Dermis blood vessel endothelial cell (primary cell): ENCODE results near the gene ITGA2. TPM values are rescaled to one million over a fixed set of nuclear protein-coding genes. Genes with fewer than 3 reads are reported as not detected.
"Not testable (repeated sequence)": the region's sequence is repeated elsewhere in the genome, so short reads cannot be mapped to it uniquely, and the experiment has no call there.

Experiments
- DNase-seq: peaks from one replicate; pipeline ENCODE4 v3.0.0; 2010
- total RNA-seq: library from RNA; depleted of rRNA; stranded (reverse); fragments of >200 nt; gene quantifications from 2 replicates; pipeline ENCODE4 v1.2.3, GENCODE V29; 2014

The ITGA2 gene
- total RNA-seq: 44.9 and 90.6 TPM in 2 replicates

DNA sequence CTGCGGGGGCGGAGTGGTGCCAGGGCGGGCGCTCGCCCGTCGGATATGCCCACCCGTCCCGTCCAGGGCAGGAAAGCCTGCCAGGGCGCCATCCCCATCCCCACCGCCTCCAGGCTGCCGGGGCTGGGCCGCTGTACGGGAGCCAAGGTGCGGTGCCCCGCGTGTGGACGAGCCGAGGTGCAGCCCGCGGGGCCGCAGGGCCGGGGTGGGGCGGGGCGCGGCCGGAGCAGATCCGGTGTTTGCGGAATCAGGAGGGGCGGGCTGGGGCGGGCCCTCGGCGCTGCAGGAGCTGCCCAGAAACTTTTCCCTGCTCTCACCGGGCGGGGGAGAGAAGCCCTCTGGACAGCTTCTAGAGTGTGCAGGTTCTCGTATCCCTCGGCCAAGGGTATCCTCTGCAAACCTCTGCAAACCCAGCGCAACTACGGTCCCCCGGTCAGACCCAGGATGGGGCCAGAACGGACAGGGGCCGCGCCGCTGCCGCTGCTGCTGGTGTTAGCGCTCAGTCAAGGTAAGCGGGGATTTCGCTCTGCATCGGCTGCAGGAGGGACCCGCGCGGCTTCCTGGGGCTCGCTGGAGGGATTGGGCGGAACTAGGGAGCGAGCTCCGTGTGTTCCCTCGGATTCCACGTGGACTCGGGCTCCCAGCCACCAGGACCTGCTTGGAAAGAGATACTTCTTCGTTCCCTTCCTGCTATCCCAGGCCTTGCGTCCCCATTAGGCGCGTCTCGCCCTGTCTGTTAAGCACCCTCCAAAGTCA lies at the start of gene ITGA2:
TSS of gene ITGA2 (plus strand) at position 328 of the 756 bp plus-strand sequence. CDS start at position 445, 117 bp downstream.
- peak; percentile 68 for DNase-seq

DNA sequence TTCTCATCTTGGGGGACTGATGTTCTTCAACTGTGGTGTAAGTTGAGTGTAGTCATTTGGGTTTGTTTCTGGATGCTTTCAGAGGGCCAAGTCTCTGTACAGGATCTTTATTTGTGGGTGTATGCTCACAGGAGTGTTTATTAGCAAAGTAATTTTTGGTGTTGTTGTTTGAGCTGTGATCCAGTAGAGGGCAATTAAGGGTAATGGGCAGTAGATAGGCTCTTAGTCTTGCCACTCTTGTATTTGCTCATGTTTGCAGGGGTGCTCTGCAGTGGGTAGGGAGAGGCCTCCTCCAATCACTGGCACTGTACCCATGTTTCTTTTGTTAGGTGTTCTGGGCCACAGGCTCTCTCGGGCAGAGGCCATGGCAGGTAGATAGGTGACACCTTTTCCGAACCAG lies 45.9 kb upstream of the ITGA2 start:
- DNase-seq: peak; percentile 48

DNA sequence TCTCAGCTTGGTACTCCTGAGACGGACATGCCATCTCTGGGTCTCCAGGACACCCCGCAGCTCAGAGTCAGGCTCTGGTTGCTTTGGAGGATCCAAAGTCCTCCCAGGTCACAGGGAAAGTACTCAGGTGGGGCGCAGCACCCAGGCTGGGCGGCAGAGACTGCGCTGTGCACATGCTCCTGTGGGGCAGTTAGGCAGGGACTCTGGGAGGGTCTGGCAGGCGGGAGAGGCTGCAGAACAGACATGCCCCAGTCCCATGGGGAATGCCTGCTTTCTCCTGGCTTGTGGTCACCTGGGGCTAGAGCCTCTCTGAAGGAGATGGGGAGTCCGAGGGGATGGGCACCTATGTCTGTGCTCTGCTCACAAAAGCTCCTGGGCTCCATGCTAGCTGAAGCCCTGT lies 45.3 kb upstream of the ITGA2 start:
- DNase-seq: no peak

DNA sequence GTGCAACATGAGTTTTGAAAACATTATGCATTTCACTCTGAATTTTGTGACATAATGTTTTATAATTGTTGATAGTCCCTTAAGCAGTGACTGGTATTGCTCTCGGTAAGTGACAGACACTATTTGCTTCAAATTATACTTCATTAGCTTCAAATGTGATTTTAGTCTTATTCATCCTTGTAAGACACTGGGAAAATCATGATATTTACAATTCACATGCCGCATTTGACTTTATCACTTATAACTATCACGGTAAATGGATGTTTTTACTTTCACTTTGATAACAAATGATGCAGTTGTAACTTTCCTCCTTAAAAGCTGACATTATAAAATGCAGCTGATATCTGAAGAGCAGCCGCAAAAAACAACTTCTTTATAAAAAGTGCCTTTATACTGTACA lies 44.1 kb upstream of the ITGA2 start:
- DNase-seq: no peak

DNA sequence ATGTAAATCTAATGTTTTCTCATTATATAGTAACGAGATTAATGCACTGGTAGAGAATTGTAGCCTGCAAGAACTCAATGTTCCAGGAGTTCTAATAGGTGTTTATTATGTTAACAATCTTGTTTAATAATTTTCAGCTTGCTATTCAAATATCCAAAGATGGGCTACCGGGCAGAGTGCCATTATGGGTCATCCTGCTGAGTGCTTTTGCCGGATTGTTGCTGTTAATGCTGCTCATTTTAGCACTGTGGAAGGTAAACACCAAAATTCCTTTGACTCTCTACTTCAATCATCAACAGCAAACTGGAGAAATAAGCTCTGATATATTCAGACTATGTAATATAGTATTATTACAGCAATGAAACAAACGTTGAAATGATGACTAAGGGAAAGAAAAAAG lies 41.9 kb upstream of the ITGA2 start:
- peak; percentile 39 for DNase-seq

DNA sequence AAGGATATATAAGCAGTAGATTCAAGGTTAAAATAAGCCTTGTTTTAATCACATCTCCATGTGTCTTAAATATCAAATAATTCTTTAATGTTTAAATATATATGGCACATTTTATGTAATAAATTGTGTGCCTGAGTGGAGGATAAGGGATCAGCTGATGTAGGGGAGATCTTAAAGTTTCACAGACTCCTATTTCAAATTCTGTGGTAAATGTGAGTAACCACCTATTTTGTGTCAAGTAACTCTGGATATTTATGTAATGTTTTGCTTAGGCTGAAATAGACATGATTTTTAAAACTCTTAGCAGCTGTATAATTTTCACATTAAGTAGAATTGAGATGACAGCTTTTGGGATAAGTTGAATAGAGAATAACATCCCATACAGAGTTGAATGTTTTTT lies 41.3 kb upstream of the ITGA2 start:
- no peak for DNase-seq

DNA sequence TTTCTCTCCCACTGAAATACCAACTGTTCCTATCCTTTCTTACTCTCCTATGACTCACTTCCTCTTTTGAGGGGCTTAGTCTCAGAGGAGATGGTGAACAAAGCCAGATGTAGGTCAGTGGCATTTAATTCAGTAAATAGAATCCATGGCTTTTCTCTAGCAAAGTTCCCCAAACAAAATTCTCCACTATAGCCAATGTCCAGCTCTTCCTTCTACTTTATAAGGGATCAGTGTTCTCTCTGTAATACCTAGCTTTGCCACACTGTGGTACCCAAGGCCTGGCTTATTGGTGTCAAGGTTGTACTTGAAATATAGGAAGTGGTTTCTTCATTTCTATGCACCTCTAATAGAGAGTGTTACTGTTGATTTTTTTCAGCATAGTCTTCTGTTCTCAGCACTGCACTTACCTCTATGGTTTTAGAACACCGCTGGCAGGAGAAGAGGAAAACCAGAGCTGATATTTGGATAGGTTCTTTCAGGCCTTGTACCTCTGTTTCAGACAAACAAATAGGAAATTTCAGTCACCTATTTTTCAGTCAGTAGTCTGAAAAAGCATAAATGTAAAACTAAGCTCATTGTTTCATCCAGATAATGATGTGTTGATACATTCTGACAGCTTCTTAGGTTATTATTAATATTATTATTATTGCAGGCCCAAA lies 40.6 kb upstream of the ITGA2 start:
- DNase-seq: peak; percentile 92

DNA sequence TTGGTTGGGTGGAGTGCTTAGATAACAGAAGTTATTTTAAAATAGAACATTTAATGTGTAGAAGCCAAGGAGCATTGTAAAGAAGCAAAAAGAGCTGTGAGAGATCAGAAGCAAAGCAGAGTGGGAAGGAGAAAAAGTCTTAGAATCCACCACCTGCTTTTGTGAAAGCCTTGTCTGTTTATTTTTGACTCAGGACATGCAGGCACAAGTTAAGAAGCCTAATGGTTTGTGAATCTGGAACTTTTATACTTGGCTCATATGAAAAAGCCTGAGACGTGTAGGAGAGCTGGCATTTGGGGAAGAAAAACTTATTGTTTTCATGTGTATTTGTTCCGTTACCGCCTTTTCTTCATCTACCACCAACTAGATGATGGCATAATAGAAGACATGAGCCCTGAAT lies 38.5 kb upstream of the ITGA2 start:
- DNase-seq: no peak

DNA sequence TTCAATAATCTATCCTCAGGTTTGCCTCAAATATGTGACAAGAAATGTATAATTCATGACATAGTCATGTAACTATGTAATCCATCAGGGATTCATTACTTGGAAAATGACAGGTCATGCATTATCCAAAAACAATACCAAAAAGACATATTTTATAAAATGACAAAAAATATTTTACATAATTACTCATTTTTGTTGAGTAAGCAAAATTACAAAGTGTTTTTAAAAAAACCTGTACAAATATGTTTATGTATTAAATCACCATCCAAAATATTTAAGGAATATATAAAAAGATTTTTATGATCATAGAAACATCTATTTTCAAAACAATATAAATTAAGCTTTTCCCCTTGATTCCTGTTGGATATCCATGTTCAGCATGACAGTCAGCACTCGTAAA lies 36.7 kb upstream of the ITGA2 start:
- no peak for DNase-seq

DNA sequence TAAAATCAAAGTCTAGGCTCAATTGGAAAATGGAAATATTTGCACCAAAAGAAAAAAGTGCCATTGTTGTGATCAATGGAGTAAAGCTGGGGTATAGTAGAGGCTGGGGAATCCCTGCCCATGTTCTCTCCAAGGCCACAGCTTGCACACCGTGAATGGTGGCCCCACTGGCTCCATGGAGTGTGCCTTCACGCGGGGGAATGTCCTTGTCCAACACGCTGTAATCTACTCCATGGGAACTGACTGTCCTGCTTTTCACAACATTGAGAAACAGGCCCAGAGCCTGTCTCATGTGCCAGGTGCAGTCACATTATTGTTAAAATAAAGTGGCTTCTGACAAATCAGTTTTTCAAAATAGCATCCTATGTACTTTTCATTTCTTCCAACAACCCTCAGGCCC lies 33.1 kb upstream of the ITGA2 start:
- no peak for DNase-seq

DNA sequence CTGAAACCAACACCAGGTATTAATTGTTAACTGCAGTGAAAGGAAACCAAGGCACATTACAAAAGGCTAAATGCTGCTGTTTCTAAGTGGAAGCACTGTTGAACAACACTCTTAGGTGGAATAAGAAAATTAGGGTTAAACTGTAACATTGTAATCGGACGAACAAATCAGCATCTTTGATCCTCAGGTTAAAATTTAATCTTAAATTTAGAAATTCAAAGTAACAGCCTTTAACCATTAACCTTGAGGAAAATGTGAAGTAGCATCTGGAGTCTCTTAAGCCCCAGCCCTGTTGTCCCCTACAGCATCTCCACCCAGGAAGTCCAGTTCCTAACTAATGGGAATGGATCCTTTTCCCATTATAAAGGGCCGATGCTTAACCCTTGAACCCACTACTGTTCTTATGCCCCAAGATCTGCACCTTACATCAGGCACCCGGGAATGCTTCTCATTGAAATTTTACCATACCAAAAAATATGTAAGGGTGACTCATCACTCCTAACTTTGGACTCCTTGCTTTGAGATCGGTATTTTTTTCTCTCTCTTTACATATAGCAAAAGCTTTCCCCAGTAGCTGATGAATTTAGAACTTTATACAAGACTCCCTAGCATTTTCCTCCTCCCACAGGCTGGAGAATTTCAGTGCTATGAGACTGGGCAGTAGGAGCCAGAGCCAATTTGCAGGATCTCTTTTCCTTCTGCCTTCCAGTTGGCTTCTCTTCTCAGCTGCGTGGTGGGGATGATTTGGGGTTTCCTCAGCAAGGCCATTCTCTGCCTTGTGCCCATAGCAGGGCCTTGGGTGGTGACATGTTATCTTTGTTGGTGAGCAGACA lies 32.0 kb upstream of the ITGA2 start:
- DNase-seq: no peak

DNA sequence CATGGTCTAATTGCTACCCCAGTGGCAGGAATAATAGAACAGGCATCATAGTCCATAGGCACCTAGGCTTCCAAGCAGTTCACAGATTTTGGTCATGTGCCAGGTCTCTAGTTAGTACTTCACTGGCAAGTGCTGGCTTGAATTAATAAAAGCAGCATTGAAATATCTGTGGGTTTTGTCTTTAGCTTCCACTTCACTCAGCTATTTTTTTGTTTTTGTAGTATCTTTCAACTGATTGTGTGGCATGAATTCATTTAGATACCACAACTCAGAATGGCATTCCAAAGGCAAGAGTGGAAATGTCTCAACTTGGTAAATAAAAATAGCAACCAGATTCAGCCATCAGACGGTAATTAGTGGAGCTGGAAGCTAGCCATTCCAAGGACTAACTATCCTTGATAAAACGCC lies 27.9 kb upstream of the ITGA2 start:
- DNase-seq: no peak

DNA sequence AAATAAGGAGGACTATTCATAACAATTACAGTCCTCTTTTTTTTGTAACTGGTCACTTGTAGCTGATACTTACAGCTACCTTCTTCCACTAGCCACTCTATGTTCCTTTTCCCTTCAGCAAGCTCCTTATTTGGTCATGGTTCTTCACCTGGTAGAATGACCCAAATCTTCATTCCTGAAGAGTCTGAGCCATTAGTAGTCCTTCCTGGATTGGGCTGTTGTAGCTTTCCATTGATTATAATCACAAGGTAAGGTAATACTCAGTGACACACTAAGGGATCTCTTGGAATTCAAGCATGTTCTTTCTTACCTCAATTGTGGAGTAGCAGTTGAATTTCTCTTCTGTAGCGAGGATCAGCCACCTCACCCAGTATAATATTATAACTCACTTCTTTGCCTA lies 25.5 kb upstream of the ITGA2 start:
- no peak for DNase-seq

DNA sequence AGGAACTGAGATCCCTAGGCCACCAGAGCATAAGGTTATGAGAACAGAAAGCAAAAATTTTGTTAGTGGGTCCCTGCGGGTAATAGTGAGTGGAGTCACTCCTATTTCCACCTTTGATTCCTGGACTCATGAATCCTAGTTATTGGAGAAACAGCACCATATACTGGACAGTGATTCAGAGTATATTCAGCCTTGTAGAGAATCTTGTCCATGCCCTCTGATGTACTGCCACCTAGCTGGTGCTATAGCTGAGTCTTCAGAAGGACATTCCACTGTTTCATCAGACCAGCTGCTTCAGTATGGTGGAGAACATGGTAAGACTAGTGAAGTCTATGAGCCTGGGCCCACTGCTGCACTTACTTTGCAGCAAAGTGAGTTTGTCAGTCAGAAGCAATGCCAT lies 25.0 kb upstream of the ITGA2 start:
- DNase-seq: no peak

DNA sequence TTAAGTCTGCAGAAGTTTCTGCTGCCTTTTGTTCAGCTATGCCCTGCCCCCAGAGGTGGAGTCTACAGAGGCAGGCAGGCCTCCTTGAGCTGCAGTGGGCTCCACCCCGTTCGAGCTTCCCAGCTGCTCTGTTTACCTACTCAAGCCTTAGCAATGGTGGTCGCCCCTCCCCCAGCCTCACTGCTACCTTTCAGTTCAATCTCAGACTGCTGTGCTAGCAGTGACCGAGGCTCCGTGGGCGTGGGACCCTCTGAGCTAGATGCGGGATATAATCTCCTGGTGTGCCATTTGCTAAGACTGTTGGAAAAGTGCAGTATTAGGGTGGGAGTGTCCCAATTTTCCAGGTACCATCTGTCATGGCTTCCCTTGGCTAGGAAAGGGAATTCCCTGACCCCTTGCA lies 13.0 kb upstream of the ITGA2 start:
- not testable (repeated sequence) for DNase-seq

DNA sequence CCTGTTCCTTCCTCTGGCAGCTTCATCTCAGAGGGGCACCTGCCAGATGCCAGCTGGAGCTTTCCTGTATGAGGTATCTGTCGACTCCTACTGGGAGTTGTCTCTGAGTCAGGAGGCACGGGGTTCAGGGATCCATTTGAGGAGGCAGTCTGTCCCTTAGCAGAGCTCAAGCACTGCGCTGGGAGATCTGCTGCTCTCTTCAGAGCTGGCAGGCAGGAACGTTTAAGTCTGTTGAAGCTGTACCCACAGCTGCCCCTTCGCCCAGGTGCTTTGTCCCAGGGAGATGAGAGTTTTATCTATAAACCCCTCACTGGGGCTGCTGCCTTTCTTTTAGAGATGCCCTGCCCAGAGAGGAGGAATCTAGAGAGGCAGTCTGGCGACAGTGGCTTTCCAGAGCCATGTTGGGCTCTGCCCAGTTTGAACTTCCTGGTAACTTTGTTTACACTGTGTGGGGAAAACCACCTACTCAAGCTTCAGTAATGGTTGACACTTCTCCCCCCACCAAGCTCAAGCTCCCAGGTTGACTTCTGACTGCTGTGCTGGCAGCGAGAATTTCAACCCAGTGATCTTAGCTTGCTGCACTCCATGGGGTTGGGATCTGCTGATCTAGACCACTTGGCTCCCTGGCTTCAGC lies 11.8 kb upstream of the ITGA2 start:
- DNase-seq: no peak

DNA sequence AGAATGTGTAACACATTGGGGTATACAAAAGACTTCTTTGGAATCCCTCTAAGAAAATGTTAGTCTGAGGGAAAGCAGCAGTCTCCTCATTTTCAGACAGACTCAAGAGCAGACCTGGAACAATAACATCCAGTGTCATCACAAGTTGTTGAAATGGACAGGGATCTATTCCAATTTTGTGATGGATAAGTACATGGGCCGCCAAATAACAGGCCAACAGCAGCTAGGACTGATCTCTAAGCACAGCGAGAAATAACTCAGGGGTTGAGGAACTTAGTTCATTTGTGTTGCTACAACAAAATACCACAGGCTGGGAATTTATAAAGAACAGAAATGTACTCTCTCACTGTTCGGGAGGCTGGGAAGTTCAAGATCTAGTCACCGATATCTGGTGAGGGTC lies 7.6 kb upstream of the ITGA2 start:
- no peak for DNase-seq

DNA sequence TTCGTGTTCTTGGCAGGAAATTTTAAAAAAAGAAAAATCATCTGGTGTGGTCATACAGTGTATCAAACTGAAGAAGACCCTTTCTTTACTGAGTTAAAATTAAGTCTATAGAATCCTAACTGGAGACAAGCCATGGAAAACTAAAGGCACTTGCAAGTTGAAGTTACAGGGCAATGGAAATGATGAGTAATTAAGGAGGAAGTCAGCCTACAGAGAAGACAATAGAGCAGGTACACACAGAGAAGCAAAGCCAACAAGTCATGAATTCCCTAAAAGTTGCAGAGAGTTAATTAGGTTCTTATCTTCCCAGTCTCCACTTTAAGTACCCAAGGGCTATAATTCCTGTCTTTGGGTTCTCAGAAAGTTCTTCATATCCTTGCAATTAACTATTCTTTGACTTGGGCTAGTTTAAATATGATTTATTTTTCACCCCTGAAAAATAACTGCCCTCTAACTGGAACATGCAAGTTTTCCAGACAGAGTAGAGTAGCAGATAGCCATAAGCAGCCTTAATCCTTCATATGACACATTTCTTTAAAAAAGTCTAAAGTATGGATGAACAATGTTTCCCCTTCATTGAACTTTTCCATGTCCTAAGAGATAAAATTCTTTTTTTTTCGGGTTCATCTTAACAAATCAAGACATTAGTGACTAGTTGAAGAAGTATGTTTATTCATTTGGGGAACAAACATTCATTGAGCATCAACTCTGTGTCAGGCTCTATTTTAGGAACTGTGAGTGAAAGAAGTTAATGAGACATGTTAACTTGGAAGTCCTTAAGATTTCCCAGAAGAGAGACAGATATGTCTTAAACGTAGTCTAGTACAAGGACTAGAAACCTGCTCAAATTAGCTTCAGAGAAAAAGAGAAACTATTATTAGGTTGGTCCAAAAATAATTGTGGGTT lies 5.2 kb upstream of the ITGA2 start:
- DNase-seq: peak; percentile 88

DNA sequence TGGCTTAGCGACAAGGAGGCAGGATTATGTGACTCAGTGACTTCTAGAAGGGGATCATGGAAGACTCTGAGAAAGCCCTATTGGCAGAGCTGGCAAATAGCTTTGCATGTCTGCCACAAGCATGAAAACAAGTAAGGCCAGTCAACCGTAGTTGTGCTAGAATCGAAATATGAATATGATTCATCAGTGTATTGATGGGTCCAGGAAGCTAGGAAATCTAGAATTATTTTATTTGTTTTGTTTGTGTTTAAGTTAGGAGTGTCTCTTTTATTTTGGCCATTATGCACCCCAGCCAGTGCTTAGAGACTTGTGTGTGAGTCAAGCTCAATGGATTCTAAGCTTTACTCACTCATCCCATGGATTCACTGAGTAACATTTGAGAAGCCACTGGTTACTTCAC lies 3.8 kb upstream of the ITGA2 start:
- DNase-seq: no peak

DNA sequence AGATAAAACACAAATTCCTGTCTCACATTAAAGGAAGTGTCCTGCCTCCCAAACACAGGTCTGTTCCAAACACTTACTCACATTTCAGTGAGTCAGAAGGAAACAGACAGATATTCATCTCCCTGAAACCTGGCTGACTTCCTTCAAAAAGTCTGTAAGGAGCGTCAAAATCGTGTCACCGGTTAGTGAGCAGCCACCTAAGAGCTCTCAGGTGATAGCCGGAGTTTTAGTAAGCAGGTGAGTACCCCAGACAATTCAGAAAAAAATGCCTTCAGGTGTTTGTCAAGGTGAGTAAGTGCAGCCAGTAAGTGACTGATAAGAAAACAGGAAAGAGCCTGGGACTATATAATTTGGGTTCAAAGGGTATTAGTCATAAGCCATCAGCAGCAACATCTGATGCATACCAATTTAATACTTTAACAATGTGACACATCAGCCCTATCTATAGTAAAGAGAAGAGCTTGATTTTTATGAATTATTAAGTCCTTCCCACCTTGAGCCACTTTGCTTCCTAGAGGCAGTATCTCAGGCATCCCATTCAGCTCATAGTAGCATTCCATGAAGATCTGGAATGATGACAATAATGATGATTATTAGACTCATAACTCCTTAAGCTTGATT lies 1.3 kb upstream of the ITGA2 start:
- DNase-seq: peak; percentile 85

DNA sequence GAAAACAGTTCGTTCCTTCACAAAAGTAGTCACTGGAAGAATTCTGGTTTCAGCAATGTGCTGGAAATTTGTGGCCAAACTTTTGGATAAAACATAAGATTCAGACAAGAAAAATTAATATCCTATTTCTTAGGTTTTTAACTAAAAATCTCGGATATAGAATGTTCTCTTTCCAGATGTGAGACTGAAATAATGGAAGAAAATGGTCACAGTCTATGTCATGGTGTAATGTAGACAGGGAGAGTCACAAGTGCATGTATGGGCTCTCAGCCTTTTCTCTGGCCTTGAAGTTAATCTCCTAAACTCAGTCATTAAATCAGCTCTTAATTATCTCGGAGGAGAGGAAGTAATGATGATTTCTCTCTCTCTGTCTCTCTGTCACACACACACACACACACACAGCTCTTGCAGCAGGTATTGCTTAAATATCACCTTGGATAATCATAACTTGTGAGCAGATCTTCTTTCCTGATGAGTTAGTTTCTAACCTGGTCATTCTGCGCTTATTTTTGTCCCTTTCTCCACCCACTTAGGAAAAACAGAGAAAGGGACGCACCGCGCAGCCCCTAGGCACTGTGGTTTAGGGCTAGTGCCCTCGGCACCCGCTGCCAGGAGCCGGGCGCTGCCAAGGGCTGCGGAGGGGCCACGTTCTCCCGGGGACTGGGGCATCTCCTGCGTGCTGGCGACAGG lies 672 bp upstream of the ITGA2 start:
- peak; percentile 27 for DNase-seq
